KOPT-K1 (cell line): ENCODE data around the gene COL19A1.
"Not testable (repeated sequence)": the region's sequence is repeated elsewhere in the genome, so short reads cannot be mapped to it uniquely, and the experiment has no call there.

Experiments used
- H3K27ac ChIP-seq: fragments of 200-600 bp; sonication (generic); 2 replicates; pipeline ENCODE4 v1.5.1; 2016; ENCODE audit warnings: antibody characterized with exemption, mild to moderate bottlenecking, low read depth, low read length; ENCODE audit not compliant: poor library complexity, severe bottlenecking
- H3K36me3 ChIP-seq: fragments of 200-600 bp; sonication (generic); 2 replicates; pipeline ENCODE4 v1.5.1; 2017; ENCODE audit warnings: antibody characterized with exemption, mild to moderate bottlenecking, low read length, moderate library complexity; ENCODE audit not compliant: insufficient read depth
- H3K9me3 ChIP-seq: fragments of 200-600 bp; sonication (generic); 2 replicates; pipeline ENCODE4 v1.5.1; 2017; ENCODE audit warnings: antibody characterized with exemption, low read length, mild to moderate bottlenecking; ENCODE audit not compliant: insufficient read depth, poor library complexity, severe bottlenecking

Gene COL19A1

GRCh38 chr6:69994251-69994650, 127.9 kb downstream of the COL19A1 start:
- Histone ChIP-seq H3K36me3 (no peaks in the 10 kb centered on the region), H3K27ac (no peak overlapping the region), H3K9me3 (no peaks in the 10 kb centered on the region)

GRCh38 chr6:70008189-70008588, 141.8 kb downstream of the COL19A1 start:
- no peak overlapping the region for H3K27ac ChIP-seq
- no peaks in the 10 kb centered on the region for H3K9me3 ChIP-seq
- H3K36me3 ChIP-seq, result no peaks in the 10 kb centered on the region

- not testable (repeated sequence) for H3K36me3 ChIP-seq, H3K9me3 ChIP-seq, H3K27ac ChIP-seq
These were observed 144.0 kb downstream of the COL19A1 start for GRCh38 chr6:70010339-70010738.

- not testable (repeated sequence) for H3K36me3 ChIP-seq, H3K27ac ChIP-seq, H3K9me3 ChIP-seq
These were observed 156.8 kb downstream of the COL19A1 start for GRCh38 chr6:70023201-70023600.

GRCh38 chr6:70028246-70028645, 161.9 kb downstream of the COL19A1 start:
- H3K36me3 ChIP-seq, result no peaks in the 10 kb centered on the region
- H3K27ac ChIP-seq, result no peak overlapping the region
- no peaks in the 10 kb centered on the region for H3K9me3 ChIP-seq

GRCh38 chr6:70028926-70029325, 162.6 kb downstream of the COL19A1 start:
- no peaks in the 10 kb centered on the region for H3K9me3 ChIP-seq
- no peaks in the 10 kb centered on the region for H3K36me3 ChIP-seq
- no peak overlapping the region for H3K27ac ChIP-seq

- Histone ChIP-seq H3K27ac (no peak overlapping the region), H3K9me3 (no peaks in the 10 kb centered on the region), H3K36me3 (no peaks in the 10 kb centered on the region)
These were observed 167.4 kb downstream of the COL19A1 start for GRCh38 chr6:70033781-70034180.

- Histone ChIP-seq H3K9me3 (no peaks in the 10 kb centered on the region), H3K36me3 (no peaks in the 10 kb centered on the region), H3K27ac (no peak overlapping the region)
These were observed 171.1 kb downstream of the COL19A1 start for GRCh38 chr6:70037445-70037844.

- H3K36me3 ChIP-seq, result no peaks in the 10 kb centered on the region
- H3K9me3 ChIP-seq, result no peaks in the 10 kb centered on the region
- H3K27ac ChIP-seq, result no peak overlapping the region
These were observed 174.4 kb downstream of the COL19A1 start for GRCh38 chr6:70040766-70041165.

GRCh38 chr6:70041411-70041810, 175.1 kb downstream of the COL19A1 start:
- Histone ChIP-seq H3K9me3 (no peaks in the 10 kb centered on the region), H3K27ac (no peak overlapping the region), H3K36me3 (no peaks in the 10 kb centered on the region)

- no peaks in the 10 kb centered on the region for H3K9me3 ChIP-seq
- no peaks in the 10 kb centered on the region for H3K36me3 ChIP-seq
These were observed 179.1 kb downstream of the COL19A1 start for GRCh38 chr6:70045413-70045812.

GRCh38 chr6:70051197-70052124, 185.1 kb downstream of the COL19A1 start:
- Histone ChIP-seq H3K9me3 (no peaks in the 10 kb centered on the region), H3K27ac (no peak overlapping the region)

More at GRCh38 chr6:70045413-70045812, 179.1 kb downstream of the COL19A1 start:
- H3K27ac ChIP-seq, result no peak overlapping the region

GRCh38 chr6:70059039-70059719, 192.8 kb downstream of the COL19A1 start:
- no peaks in the 10 kb centered on the region for H3K9me3 ChIP-seq
- H3K27ac ChIP-seq, result no peak overlapping the region

More at GRCh38 chr6:70051197-70052124, 185.1 kb downstream of the COL19A1 start:
- no peaks in the 10 kb centered on the region for H3K36me3 ChIP-seq

GRCh38 chr6:70060680-70061079, 194.3 kb downstream of the COL19A1 start:
- H3K27ac ChIP-seq, result no peak overlapping the region
- H3K9me3 ChIP-seq, result no peaks in the 10 kb centered on the region
- no peaks in the 10 kb centered on the region for H3K36me3 ChIP-seq

More at GRCh38 chr6:70059039-70059719, 192.8 kb downstream of the COL19A1 start:
- H3K36me3 ChIP-seq, result no peaks in the 10 kb centered on the region

GRCh38 chr6:70061546-70061945, 195.2 kb downstream of the COL19A1 start:
- no peaks in the 10 kb centered on the region for H3K9me3 ChIP-seq
- H3K27ac ChIP-seq, result no peak overlapping the region
- no peaks in the 10 kb centered on the region for H3K36me3 ChIP-seq
